Mucosa of descending colon (tissue), 3 donors: ENCODE measurements around the gene SALL3. TPM values are rescaled to one million over a fixed set of nuclear protein-coding genes. Genes with fewer than 3 reads are reported as not detected.

Experiments used
- ATAC-seq: fragments of 200-7000 bp; cut with Tn5 transposase; one replicate; pipeline ENCODE4 v1.9.1; 2020; ENCODE audit warnings: mild to moderate bottlenecking, moderate library complexity
- DNase-seq, 3 donors: peaks; one replicate each; pipeline ENCODE4 v3.0.0-alpha.2; 2020
- H3K36me3 ChIP-seq: fragments of 200-600 bp; one replicate; pipeline ENCODE4 v1.8.0; 2021; ENCODE audit warnings: low read depth, mild to moderate bottlenecking
- H3K4me1 ChIP-seq: fragments of 200-600 bp; one replicate; pipeline ENCODE4 v1.8.0; 2021; ENCODE audit warnings: low read depth, mild to moderate bottlenecking
- H3K4me3 ChIP-seq: fragments of 200-600 bp; one replicate; pipeline ENCODE4 v1.8.0; 2021; ENCODE audit warnings: mild to moderate bottlenecking
- H3K9me3 ChIP-seq: fragments of 200-600 bp; one replicate; pipeline ENCODE4 v1.8.0; 2021; ENCODE audit warnings: mild to moderate bottlenecking
- CTCF ChIP-seq: fragments of 200-600 bp; IDR thresholded peaks from one replicate; pipeline ENCODE4 v1.8.0; 2022; ENCODE audit warnings: antibody characterized with exemption, mild to moderate bottlenecking
- intact Hi-C, 2 donors: fragments of 100-400 bp; cut with DNase I in 1 of 2; cut with micrococcal nuclease in 1 of 2; formaldehyde crosslinking; loops; one replicate each; pipeline versions ENCODE4 v1.11.0 to v1.11.1; 2022; cut with DNase I, micrococcal nuclease
- total RNA-seq, 3 donors: library from RNA; stranded (reverse); fragmentation: NEBNext Ultra II Directional in 2 of 3; extraction: Animal tissue kit (Norgen Biotek cat#: 25700) in 2 of 3; gene quantifications; one replicate each; pipeline versions ENCODE4 v1.2.1 to v1.2.4, GENCODE V29; 2021 to 2023
- donor health status: DM: no; HTN: no; CAD: no; lungs with moderate emphysema.
- donor health status: DM: no; HTN: no; CAD: no.
- donor health status: DM: no; HTN: yes; CAD: no.

SALL3 gene
- total RNA-seq, 3 donors from 2014 or later: not detected

GRCh38 chr18:78971511-78972245 is 7.9 kb upstream of the SALL3 start:
- TF ChIP-seq CTCF: no peak
- Histone ChIP-seq H3K9me3 (no peaks in the 10 kb centered on the region), H3K4me1 (peaks cover 4% of the 10 kb centered on the region), H3K36me3 (no peaks in the 10 kb centered on the region), H3K4me3 (no peak overlapping the region)
- intact Hi-C loops: no loop called here
- no peak for ATAC-seq
- no peak for DNase-seq

- H3K36me3 ChIP-seq: no peaks in the 10 kb centered on the region
- no peak overlapping the region for H3K4me3 ChIP-seq
- H3K9me3 ChIP-seq: no peaks in the 10 kb centered on the region
- H3K4me1 ChIP-seq: peaks cover 4% of the 10 kb centered on the region
- TF ChIP-seq CTCF: no peak
- ATAC-seq: no peak
- intact Hi-C loops: no loop called here
- DNase-seq: no peak
Measured at GRCh38 chr18:78972385-78972918, 7.2 kb upstream of the SALL3 start.

GRCh38 chr18:78972930-78973331 is 6.7 kb upstream of the SALL3 start:
- no peak overlapping the region for H3K4me3 ChIP-seq
- H3K4me1 ChIP-seq: peaks cover 4% of the 10 kb centered on the region
- no peak for TF ChIP-seq CTCF
- no peaks in the 10 kb centered on the region for H3K36me3 ChIP-seq
- ATAC-seq: no peak
- DNase-seq: no peak
- intact Hi-C loops: no loop called here
- no peaks in the 10 kb centered on the region for H3K9me3 ChIP-seq

- intact Hi-C loops: no loop called here
- Histone ChIP-seq H3K4me3 (no peak overlapping the region), H3K4me1 (peaks cover 4% of the 10 kb centered on the region), H3K9me3 (no peaks in the 10 kb centered on the region), H3K36me3 (no peaks in the 10 kb centered on the region)
- ATAC-seq (no peak), DNase-seq (no peak)
- TF ChIP-seq CTCF: no peak
Measured at GRCh38 chr18:78973357-78974083, 6.1 kb upstream of the SALL3 start.

- H3K9me3 ChIP-seq: no peaks in the 10 kb centered on the region
- peaks cover 4% of the 10 kb centered on the region for H3K4me1 ChIP-seq
- no peak for ATAC-seq
- DNase-seq: no peak
- TF ChIP-seq CTCF: no peak
- H3K36me3 ChIP-seq: no peaks in the 10 kb centered on the region
- H3K4me3 ChIP-seq: no peak overlapping the region
- intact Hi-C loops: no loop called here
Measured at GRCh38 chr18:78974115-78974761, 5.4 kb upstream of the SALL3 start.
